T-helper 9 cell (primary cell): ENCODE data around the gene ORC2.

ENCODE experiments used
- DNase-seq: peaks from one replicate; pipeline ENCODE4 v3.0.0-alpha.2; 2020

Gene ORC2

DNA sequence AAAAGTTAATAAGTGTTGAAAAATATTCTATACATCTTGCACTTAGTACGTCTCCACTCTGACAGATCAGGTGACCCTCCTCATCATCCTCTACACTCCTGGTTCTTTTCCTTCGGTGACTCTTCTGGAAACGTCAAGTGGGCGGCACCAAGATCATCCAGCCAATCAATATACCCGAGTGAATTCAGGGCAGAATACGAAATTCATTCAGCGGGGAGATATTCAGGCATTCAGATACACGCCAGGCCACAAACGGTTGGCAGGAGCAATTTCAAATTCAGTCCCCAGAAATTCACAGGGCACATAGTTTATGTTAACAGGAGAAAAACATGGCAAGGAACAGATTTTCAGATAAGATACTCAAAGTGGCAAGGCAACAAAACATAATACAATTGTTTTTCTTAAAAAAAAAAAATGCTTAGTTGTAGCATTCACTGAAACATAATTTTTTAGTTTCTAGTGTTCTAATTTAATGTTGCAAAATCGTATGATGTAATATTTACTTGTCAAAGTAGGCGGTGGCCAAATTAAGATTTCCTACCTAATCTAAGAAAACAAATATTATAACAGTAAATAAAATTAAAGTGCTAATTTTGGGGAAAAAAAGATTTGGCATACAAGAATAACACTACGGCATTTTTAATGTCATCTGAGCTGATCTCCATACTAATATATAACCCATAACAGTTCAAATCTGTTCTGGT lies 103.2 kb downstream of the ORC2 start:
- no peak for DNase-seq
